Stimulated activated CD4-positive, alpha-beta T cell treated with anti-CD3 and anti-CD28 coated beads, Interleukin-15, amount 100 ng/mL, for 48 hours (primary cell): ENCODE results near the gene PACRGL.
A peak's percentile ranks its signal among the peaks of the same experiment; 100 is the strongest.
"Not testable (repeated sequence)": the region's sequence is repeated elsewhere in the genome, so short reads cannot be mapped to it uniquely, and the experiment has no call there.

Source experiments
- DNase-seq, 2 donors: peaks; one replicate each; pipeline ENCODE4 v3.0.0-alpha.2; 2020; ENCODE audit warnings: low read depth in 2 of 2

PACRGL gene

DNA sequence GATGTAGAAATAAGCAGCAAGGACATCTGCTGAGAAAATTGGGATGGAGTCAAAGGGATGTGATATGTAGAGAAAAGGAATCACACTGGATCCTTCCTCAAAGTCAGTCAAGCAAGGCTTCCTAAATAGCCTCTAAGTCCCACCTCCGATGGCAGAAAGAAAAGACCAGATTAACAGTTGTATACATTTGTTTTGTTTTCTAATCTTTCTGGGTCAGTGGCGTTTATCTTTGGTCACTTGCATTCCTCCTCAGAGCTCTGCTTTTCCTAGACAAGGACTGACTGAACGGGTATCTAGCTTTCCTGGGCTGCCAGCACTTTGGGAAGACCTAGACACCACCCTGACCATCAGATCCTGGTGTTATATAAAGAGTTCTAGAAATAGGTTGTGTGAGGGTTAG is 23.2 kb downstream of the PACRGL start:
- DNase-seq = no peak

DNA sequence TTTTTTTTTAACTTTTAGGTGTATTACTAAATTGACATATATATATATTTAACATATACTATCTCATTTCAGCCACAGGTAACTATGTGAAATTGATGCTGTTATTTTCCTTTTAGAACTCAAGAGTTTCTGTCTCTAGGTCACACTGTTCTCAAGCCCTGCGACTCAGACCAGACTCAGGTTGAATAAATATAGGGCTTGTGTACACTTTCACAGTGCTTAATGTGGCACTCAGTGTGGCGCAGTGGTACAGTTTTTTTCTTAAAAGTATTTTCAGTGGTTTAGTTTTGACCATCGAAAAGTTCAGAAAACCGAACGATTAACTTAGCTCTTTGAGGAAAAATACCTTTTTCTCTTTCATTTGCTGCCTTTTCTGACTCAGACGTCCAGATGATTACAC is 24.7 kb downstream of the PACRGL start:
- no peak for DNase-seq

DNA sequence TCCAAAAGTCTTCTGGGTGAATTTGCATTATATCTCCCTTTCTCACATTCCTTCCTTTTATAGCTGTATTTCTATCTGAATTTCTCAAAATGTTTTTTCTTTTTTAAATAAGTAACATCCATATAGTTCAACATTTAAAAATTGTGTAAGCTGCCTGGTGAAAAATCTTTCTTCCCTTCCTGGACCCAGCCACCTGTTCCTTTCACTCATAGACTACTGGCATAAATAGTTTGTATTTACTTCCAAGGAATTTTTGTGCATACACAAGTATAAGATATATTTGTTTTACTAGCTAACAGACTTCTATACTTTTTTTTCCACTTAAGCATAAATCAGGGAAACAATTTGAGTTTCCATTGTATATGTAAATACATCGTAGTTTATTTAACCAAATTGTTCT is 35.7 kb downstream of the PACRGL start:
- DNase-seq = no peak

DNA sequence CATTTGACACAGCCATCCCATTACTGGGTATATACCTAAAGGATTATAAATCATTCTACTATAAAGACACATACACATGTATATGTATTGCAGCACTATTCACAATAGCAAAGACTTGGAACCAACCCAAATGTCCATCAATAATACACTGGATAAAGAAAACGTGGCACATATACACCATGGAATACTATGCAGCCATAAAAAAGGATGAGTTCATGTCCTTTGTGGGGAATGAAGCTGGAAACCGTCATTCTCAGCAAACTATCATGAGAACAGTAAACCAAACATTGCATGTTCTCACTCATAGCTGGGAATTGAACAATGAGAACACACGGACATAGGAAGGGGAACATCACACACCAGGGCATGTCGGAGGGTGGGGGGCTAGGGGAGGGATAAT is 45.7 kb downstream of the PACRGL start:
- DNase-seq = not testable (repeated sequence)

DNA sequence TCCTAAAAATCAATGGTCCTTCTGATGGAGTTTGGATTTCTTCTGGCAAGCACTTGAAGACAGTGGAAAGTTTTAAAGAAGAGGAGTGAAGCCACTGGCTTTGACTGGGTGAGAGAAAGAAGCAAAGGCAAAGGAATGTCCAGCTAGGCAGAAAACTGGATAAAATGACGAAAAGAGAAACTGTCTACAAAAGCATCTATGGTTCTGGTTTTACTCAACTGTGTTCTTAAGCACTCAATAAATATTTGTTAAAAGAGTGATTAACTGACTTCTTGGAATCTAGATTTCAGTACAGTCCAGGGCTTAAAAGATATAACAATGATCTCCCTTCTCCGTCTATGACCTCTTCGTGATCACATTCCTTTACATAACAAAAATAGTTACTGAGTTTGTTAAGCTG is 52.4 kb downstream of the PACRGL start:
- no peak for DNase-seq

DNA sequence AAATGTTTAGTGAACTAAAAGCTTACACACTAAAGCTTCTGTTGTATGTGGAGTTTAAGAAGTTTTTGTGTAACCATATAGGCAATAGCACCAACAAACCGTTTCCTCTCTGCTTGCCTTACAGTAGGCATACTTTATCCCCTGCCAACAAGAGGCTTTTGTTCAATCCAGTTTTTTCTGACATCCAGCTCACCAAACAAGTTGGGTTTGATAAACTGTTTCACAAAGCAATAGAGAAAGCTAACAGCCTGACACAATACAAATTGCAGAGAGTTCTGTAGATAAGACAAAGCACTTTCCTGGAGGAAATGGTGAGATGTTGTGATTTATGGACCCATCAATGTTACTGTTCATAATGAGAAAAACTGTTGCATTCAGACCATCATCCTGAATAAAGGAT is 53.8 kb downstream of the PACRGL start:
- no peak for DNase-seq

DNA sequence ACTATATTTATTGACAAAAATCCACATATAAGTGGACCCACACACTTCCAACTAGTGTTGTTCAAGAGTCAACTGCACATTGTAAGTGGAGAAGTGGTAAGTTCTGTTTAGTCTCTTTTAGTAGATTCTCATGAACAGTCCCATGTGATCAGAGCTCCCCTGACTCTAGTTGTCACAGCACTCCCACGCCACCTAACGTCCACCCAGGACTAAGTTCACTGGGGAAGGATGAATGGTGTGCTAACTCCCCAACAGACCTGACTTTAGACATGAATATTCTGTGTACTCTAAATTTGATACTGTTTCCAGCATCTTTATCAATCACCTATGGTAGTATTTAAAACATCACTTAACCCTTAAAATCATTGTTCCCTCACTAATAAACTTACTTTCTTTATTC is 59.8 kb downstream of the PACRGL start:
- no peak for DNase-seq

DNA sequence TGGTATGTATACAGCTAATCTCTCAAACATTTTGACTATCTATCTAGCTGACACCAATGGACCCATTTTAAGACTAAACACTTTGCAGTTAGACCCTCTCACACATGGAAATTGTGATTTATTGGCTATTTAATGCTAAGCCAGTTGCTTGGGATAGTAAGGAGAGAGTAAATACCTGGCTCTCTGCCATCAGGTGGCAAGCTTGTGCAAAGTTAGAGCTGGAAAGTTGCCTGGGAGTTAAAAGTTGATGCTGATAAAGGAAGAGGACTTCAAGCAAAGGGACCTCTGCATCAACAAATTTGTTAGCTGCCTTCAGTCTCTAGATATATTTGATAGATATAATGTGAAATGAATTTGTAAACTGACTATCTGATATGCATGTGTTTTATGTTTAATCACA is 61.1 kb downstream of the PACRGL start:
- DNase-seq = no peak

DNA sequence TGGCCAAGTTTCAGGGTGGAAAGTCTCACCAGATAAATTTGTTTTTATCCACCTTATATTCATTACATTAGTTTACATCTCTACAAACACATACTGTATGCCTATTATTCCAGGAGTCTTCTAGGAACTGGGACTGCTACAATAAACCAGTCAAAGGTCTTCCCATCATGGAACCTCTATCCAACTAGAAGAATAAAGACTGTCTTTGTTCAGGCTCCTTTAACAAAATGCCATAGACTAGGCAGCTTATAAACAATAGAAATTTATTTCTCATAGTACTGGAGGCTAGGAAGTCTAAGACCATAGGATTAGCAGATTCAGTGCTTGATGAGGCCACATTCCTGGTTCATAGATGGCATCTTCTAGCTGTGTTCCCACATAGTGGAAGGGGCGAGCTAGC is 61.6 kb downstream of the PACRGL start:
- no peak for DNase-seq

DNA sequence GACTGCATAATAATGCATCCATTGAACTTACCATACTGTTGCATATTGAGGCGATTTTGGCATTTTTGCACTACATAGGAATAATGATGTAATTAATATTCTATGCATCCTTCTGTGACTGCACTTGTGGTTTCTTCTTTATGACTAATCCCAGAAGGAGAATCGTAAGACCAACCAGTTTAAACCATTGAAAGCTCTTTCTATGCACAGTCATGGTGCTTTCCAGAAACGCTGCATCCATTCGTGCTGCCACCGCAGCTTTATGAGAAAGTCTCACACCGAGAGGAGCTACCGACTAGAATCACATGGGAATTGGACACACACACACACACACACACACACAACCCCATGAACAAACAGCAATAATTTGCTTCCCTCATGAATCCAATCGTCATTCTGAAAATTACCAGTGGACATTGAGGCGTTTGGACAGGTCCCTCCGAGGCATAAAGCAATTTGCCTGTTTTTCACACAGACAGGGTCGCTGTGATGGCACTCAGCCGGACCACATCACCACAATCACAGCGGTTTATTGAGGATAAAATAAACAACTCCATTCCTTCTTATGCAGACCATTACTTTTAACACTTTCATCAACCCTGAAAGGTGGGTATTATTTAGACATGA is 64.2 kb downstream of the PACRGL start:
- DNase-seq = no peak

DNA sequence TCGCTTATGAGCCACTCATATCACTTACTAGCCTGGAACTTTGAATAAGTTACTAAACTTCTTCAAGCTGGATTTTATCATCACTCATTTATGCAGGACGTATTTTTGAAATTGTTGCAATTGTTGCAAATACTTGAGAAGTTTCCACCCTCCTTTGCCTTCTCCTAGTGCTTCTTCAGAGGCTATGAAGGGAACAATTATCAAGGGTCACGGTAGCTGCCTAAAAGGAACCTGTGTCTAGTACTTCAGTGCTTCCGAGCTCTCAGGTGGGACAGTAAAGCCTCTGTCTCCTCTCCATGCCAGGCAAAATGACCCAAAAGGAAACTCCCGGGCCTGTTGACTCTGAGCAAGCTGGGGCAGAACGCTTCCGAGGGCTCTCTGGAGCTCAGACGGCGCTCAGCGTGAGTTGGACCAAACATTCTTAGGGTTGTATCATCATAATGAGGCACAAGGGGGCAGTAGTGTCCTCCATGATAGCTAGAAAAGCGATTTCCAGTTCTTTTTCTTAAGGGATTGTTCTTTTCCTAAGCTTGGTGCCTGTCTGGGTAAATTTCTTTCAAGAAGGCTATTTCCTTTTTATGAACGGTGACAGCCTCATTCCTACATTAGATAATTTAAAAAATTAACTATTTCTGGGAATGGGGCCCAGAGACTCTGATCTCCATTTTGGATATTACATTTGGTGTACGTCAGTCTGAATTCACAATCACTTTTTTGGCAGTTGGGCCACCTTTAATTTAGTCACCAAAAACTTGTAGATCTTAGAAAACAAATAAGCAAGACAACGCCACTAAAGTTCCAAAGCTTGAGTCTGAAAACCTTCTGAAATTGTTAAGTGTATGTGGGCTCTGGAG is 73.1 kb downstream of the PACRGL start:
- DNase-seq = peak in 1 of 2 donors; percentile 0

DNA sequence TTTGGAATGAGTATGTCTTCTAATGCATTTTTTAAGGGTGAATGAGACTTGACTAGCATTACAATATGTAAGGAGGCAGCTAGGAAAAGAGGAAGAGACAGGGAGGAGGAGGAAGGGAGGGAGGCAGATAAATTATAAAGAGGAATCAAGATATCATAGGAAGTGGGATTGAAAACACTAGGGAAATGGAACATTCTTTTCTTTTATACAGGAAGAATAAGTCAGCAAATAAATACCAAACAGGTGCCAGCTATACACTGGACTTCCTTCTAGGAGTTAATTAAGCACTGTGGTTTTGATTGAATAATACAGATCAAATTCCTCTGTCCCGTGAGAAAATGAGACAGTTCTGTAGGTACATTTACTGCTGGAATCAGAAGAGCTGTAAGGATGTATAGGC is 78.6 kb downstream of the PACRGL start:
- DNase-seq = no peak

DNA sequence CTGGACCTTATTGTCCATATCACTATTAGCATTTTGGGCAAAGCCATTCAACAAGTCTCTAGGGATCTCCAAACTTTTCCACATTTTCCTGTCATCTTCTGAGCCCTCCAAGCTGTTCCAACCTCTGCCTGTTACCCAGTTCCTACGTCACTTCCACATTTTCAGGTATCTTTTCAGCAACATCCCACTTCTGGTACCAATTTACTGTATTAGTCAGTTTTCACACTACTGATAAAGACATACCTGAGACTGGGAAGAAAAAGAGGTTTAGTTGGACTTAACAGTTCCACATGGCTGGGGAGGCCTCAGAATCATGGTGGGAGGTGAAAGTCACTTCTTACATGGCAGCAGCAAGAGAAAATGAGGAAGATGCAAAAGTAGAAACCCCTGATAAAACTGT is 82.9 kb downstream of the PACRGL start:
- not testable (repeated sequence) for DNase-seq

DNA sequence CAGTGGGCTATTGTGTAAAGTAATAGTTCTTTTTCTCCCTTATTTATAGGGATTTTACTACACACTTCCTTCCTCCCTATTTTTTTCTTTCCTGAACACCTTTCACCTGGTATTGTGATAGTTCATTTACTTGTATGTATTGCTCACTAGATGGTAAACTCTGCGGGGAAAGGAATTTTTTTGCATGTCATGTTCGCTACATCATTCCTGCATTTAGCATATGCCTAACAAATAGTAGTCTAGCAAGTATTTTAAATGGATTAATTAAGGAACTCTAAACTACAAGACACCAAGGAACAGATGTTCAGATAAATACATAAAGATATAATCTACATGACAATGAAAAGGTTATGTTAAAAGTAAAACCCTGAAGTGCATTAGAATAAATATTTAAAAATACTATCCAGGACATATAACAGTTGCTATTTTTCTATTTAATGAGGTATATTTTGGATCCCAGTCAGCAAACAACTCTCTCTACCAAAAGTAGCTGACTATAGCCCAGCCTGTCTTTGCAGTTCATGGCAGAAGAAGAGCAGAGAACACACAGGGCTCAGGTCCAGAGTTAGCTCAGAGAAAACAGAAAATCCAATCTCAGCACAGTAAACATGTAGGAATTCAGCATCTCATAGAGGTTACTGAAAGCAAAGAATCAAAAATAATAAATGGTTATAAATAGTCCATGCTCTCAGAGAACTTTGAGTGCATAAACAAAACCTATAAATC is 87.8 kb downstream of the PACRGL start:
- DNase-seq = no peak
